Measurements from ENCODE around the gene IFI44. TPM values are rescaled to one million over a fixed set of nuclear protein-coding genes. Genes with fewer than 3 reads are reported as not detected.
A peak's percentile ranks its signal among the peaks of the same experiment; 100 is the strongest.

IFI44 gene
- total RNA-seq, 1 donor from 2014 or later, result 80.5 TPM

- ATAC-seq (no peak), DNase-seq (no peak)
- intact Hi-C loops (cut with DNase I), result no loop called here
- Histone ChIP-seq H3K9me3 (no peaks in the 10 kb centered on the region), H3K4me1 (no peaks in the 10 kb centered on the region), H3K27me3 (ENCODE audit: low read depth) (no peaks in the 10 kb centered on the region), H3K4me3 (no peak overlapping the region), H3K36me3 (peaks cover 44% of the 10 kb centered on the region), H3K27ac (no peak overlapping the region)
- no peak for TF ChIP-seq CTCF (IDR thresholded peaks at IDR 0.05)
Measured at GRCh38 chr1:78664763-78665162, 15.1 kb downstream of the IFI44 start.

- Histone ChIP-seq H3K9me3 (no peaks in the 10 kb centered on the region), H3K36me3 (peaks cover 35% of the 10 kb centered on the region), H3K4me1 (no peaks in the 10 kb centered on the region), H3K27ac (no peak overlapping the region), H3K27me3 (ENCODE audit: low read depth) (no peaks in the 10 kb centered on the region), H3K4me3 (no peak overlapping the region)
- intact Hi-C loops (cut with DNase I), result no loop called here
- no peak for ATAC-seq
- no peak for DNase-seq
- TF ChIP-seq CTCF (IDR thresholded peaks at IDR 0.05), result no peak
Measured at GRCh38 chr1:78665809-78666208, 16.2 kb downstream of the IFI44 start.

GRCh38 chr1:78667939-78668338 lies 18.3 kb downstream of the IFI44 start:
- H3K4me3 ChIP-seq, result no peak overlapping the region
- no peaks in the 10 kb centered on the region for H3K27me3 ChIP-seq (ENCODE audit: low read depth)
- H3K9me3 ChIP-seq, result no peaks in the 10 kb centered on the region
- no peak for TF ChIP-seq CTCF (IDR thresholded peaks at IDR 0.05)
- no peak for DNase-seq
- H3K4me1 ChIP-seq, result no peaks in the 10 kb centered on the region
- peaks cover 14% of the 10 kb centered on the region for H3K36me3 ChIP-seq
- intact Hi-C loops (cut with DNase I), result no loop called here
- H3K27ac ChIP-seq, result no peak overlapping the region
- ATAC-seq, result no peak

GRCh38 chr1:78668427-78668826 lies 18.8 kb downstream of the IFI44 start:
- H3K9me3 ChIP-seq, result no peaks in the 10 kb centered on the region
- H3K4me1 ChIP-seq, result no peaks in the 10 kb centered on the region
- DNase-seq, result no peak
- no peaks in the 10 kb centered on the region for H3K27me3 ChIP-seq (ENCODE audit: low read depth)
- intact Hi-C loops (cut with DNase I), result no loop called here
- no peak overlapping the region for H3K27ac ChIP-seq
- no peak for ATAC-seq
- no peak for TF ChIP-seq CTCF (IDR thresholded peaks at IDR 0.05)
- H3K4me3 ChIP-seq, result no peak overlapping the region
- H3K36me3 ChIP-seq, result peaks cover 10% of the 10 kb centered on the region

GRCh38 chr1:78672428-78672827 lies 22.8 kb downstream of the IFI44 start:
- DNase-seq, result no peak
- no peak for TF ChIP-seq CTCF (IDR thresholded peaks at IDR 0.05)
- intact Hi-C loops (cut with DNase I), result no loop called here
- Histone ChIP-seq H3K36me3 (no peaks in the 10 kb centered on the region), H3K4me1 (no peaks in the 10 kb centered on the region), H3K9me3 (no peaks in the 10 kb centered on the region), H3K27ac (no peak overlapping the region), H3K4me3 (no peak overlapping the region), H3K27me3 (ENCODE audit: low read depth) (no peaks in the 10 kb centered on the region)
- peak in 1 of 2 donors; percentile 34 for ATAC-seq

GRCh38 chr1:78673120-78673519 lies 23.5 kb downstream of the IFI44 start:
- intact Hi-C loops (cut with DNase I), result no loop called here
- H3K4me3 ChIP-seq, result no peak overlapping the region
- H3K27me3 ChIP-seq (ENCODE audit: low read depth), result no peaks in the 10 kb centered on the region
- H3K36me3 ChIP-seq, result no peaks in the 10 kb centered on the region
- no peaks in the 10 kb centered on the region for H3K4me1 ChIP-seq
- DNase-seq, result no peak
- ATAC-seq, result peak in 1 of 2 donors; percentile 19
- H3K27ac ChIP-seq, result no peak overlapping the region
- H3K9me3 ChIP-seq, result no peaks in the 10 kb centered on the region
- TF ChIP-seq CTCF (IDR thresholded peaks at IDR 0.05), result no peak

Data from lower lobe of right lung (tissue), 2 donors.